GM19023 (cell line): ENCODE data around the gene FLRT2.

Source experiments
- ATAC-seq: cut with Tn5 transposase; IDR thresholded peaks from one replicate; pipeline ENCODE4 v1.9.1; 2021; ENCODE audit warnings: mild to moderate bottlenecking, moderate library complexity; ENCODE audit not compliant: unreplicated experiment

Gene FLRT2

GRCh38 chr14:85625925-85626585 lies 96.1 kb downstream of the FLRT2 start:
- no peak for ATAC-seq

GRCh38 chr14:85634205-85634604 lies 104.3 kb downstream of the FLRT2 start:
- ATAC-seq, result no peak

- ATAC-seq, result no peak
Measured at GRCh38 chr14:85644211-85644610, 114.3 kb downstream of the FLRT2 start.

- ATAC-seq, result no peak
Measured at GRCh38 chr14:85653029-85653428, 123.1 kb downstream of the FLRT2 start.

- no peak for ATAC-seq
Measured at GRCh38 chr14:85660243-85660922, 130.4 kb downstream of the FLRT2 start.

- no peak for ATAC-seq
Measured at GRCh38 chr14:85662096-85662495, 132.2 kb downstream of the FLRT2 start.

- ATAC-seq, result no peak
Measured at GRCh38 chr14:85663256-85663655, 133.3 kb downstream of the FLRT2 start.

GRCh38 chr14:85663667-85664066 lies 133.7 kb downstream of the FLRT2 start:
- ATAC-seq, result no peak

- no peak for ATAC-seq
Measured at GRCh38 chr14:85675957-85676356, 146.0 kb downstream of the FLRT2 start.

- ATAC-seq, result no peak
Measured at GRCh38 chr14:85686908-85687307, 157.0 kb downstream of the FLRT2 start.

- no peak for ATAC-seq
Measured at GRCh38 chr14:85687456-85687855, 157.5 kb downstream of the FLRT2 start.

- ATAC-seq, result no peak
Measured at GRCh38 chr14:85688006-85688405, 158.1 kb downstream of the FLRT2 start.

- no peak for ATAC-seq
Measured at GRCh38 chr14:85695300-85695699, 165.4 kb downstream of the FLRT2 start.

- no peak for ATAC-seq
Measured at GRCh38 chr14:85701116-85701515, 171.2 kb downstream of the FLRT2 start.

- ATAC-seq, result no peak
Measured at GRCh38 chr14:85701763-85702162, 171.8 kb downstream of the FLRT2 start.

- no peak for ATAC-seq
Measured at GRCh38 chr14:85702191-85702590, 172.2 kb downstream of the FLRT2 start.

GRCh38 chr14:85702997-85703396 lies 173.1 kb downstream of the FLRT2 start:
- no peak for ATAC-seq
